Measurements from ENCODE around the gene RNF214. TPM values are rescaled to one million over a fixed set of nuclear protein-coding genes. Genes with fewer than 3 reads are reported as not detected.

Gene RNF214
- total and polyA plus RNA-seq, 2 of the 4 experiments (the other 2 are of a cell fraction) = 7.9 to 14.8 TPM

GRCh38 chr11:117287668-117288067, 55.2 kb downstream of the RNF214 start:
- no peak overlapping the region for H3K4me3 ChIP-seq (ENCODE audit: insufficient read depth, low read depth, low read length)
- H3K4me1 ChIP-seq (ENCODE audit: control insufficient read depth, insufficient read depth, low read length) = no peaks in the 10 kb centered on the region
- 71% methylated on average over 1 of the region's 3 CpGs; no CpG with 5 or more reads in 1 of the 2 experiments for whole genome bisulfite sequencing, 2 experiments (ENCODE audit: extremely low coverage in 2 of 2, insufficient read length in 1 of 2)
- peaks cover 11% of the 10 kb centered on the region for H3K9me1 ChIP-seq (ENCODE audit: insufficient read depth, low read length)
- no peak overlapping the region for H3K23ac ChIP-seq (ENCODE audit: low read depth, low read length)
- in situ Hi-C loops (cut with MboI; ENCODE audit: low sequenced_read_pairs) (no loop called here), dilution Hi-C loops (cut with HindIII; ENCODE audit: low sequenced_read_pairs, unreplicated experiment) (no loop called here), intact Hi-C loops (cut with micrococcal nuclease) (no loop called here)
- H3K9ac ChIP-seq (ENCODE audit: low read depth, low read length) = no peak overlapping the region
- H3K27ac ChIP-seq (ENCODE audit: insufficient read depth, low read length) = no peak overlapping the region
- TF ChIP-seq RFX5 (IDR thresholded peaks at IDR 0.05; ENCODE audit: low read depth, low read length) (no peak), NFE2L2 (IDR thresholded peaks at IDR 0.05; ENCODE audit: low read depth, low read length) (no peak), FOS (IDR thresholded peaks at IDR 0.05; ENCODE audit: low read depth, low read length) (no peak), POLR2A (IDR thresholded peaks at IDR 0.05; ENCODE audit: low read depth, low read length) (no peak), USF2 (IDR thresholded peaks at IDR 0.05; ENCODE audit: low read depth, low read length) (no peak), CTCF (conservative IDR thresholded peaks at IDR 0.05; ENCODE audit: low read depth, low read length) (no peak), SMC3 (IDR thresholded peaks at IDR 0.05; ENCODE audit: low read depth, low read length) (no peak), ELK1 (IDR thresholded peaks at IDR 0.05; ENCODE audit: borderline replicate concordance, low read depth, low read length) (no peak), CEBPB (IDR thresholded peaks at IDR 0.05; ENCODE audit: low read depth, low read length) (no peak), RAD21 (IDR thresholded peaks at IDR 0.05; ENCODE audit: low read length) (no peak), BHLHE40 (IDR thresholded peaks at IDR 0.05; ENCODE audit: low read depth, low read length) (no peak), MXI1 (IDR thresholded peaks at IDR 0.05; ENCODE audit: borderline replicate concordance, low read depth, low read length) (no peak), CHD1 (IDR thresholded peaks at IDR 0.05; ENCODE audit: low read depth, low read length) (no peak), RCOR1 (IDR thresholded peaks at IDR 0.05; ENCODE audit: insufficient replicate concordance, low read length) (no peak), MAZ (IDR thresholded peaks at IDR 0.05; ENCODE audit: borderline replicate concordance, low read depth, low read length) (no peak), MAFK (IDR thresholded peaks at IDR 0.05; ENCODE audit: low read depth, low read length) (no peak)
- no peak overlapping the region for H2BK120ac ChIP-seq (ENCODE audit: low read depth, low read length)
- no peak overlapping the region for H4K5ac ChIP-seq (ENCODE audit: low read depth, low read length)
- no peak overlapping the region for H3K4ac ChIP-seq (ENCODE audit: low read depth, low read length)
- no peak; the same call in 1 of the 2 replicates for ATAC-seq (ENCODE audit: low read depth)
- DNase-seq = no peak
- H4K91ac ChIP-seq (ENCODE audit: insufficient read depth, low read depth, low read length) = no peak overlapping the region
- BruUV-seq (replicated peaks) = no TSS peak
- H3K18ac ChIP-seq (ENCODE audit: low read depth, low read length) = no peak overlapping the region
- ChIA-PET POLR2A (ENCODE audit: unreplicated experiment) (no interaction called here), CTCF (no interaction called here)
- H2AFZ ChIP-seq (replicated peaks; ENCODE audit: low read length, poor library complexity) = no peak overlapping the region
- no peak overlapping the region for H4K8ac ChIP-seq (ENCODE audit: low read depth in 2 of 2, low read length in 2 of 2)
- peaks cover 1% of the 10 kb centered on the region in 2 experiments for H3K79me1 ChIP-seq (ENCODE audit: low read depth in 1 of 2, low read length in 2 of 2)
- no peak overlapping the region for H2BK5ac ChIP-seq (ENCODE audit: low read depth, low read length, poor library complexity, severe bottlenecking)
- H3K4me2 ChIP-seq (ENCODE audit: low read depth, low read length) = no peak overlapping the region
- no peak overlapping the region for H2AK9ac ChIP-seq (replicated peaks; ENCODE audit: low read depth, low read length, poor library complexity)
- no peak overlapping the region for H2BK15ac ChIP-seq (ENCODE audit: low read depth, low read length)
- H3K36me3 ChIP-seq (ENCODE audit: control insufficient read depth, insufficient read depth, low read length) = peaks cover 48% of the 10 kb centered on the region
- H3K27me3 ChIP-seq (ENCODE audit: control insufficient read depth, insufficient read depth, low read length) = no peaks in the 10 kb centered on the region
- H3K56ac ChIP-seq (ENCODE audit: extremely low read depth, insufficient read depth, low read length) = no peak overlapping the region
- no peak overlapping the region for H3K14ac ChIP-seq (replicated peaks; ENCODE audit: low read depth, low read length)
- H2AK5ac ChIP-seq (ENCODE audit: low read depth, low read length) = no peak overlapping the region
- H3K9me3 ChIP-seq (ENCODE audit: control insufficient read depth, insufficient read depth, low read length) = no peaks in the 10 kb centered on the region
- no peak overlapping the region for H2BK20ac ChIP-seq (ENCODE audit: low read depth, low read length)
- H4K20me1 ChIP-seq (ENCODE audit: insufficient read depth, low read length) = no peaks in the 10 kb centered on the region
